Activated T-cell treated with anti-CD3 and anti-CD28 coated beads for 48 hours (primary cell): ENCODE data around the gene TTL.
"Not testable (repeated sequence)": the region's sequence is repeated elsewhere in the genome, so short reads cannot be mapped to it uniquely, and the experiment has no call there.

ENCODE experiments used
- DNase-seq: peaks from one replicate; pipeline ENCODE4 v3.0.0-alpha.2; 2020; ENCODE audit warnings: low read depth

Gene TTL

GRCh38 chr2:112474844-112475486, 7.0 kb upstream of the TTL start:
- no peak for DNase-seq

GRCh38 chr2:112476434-112476833, 5.5 kb upstream of the TTL start:
- DNase-seq = no peak

DNA sequence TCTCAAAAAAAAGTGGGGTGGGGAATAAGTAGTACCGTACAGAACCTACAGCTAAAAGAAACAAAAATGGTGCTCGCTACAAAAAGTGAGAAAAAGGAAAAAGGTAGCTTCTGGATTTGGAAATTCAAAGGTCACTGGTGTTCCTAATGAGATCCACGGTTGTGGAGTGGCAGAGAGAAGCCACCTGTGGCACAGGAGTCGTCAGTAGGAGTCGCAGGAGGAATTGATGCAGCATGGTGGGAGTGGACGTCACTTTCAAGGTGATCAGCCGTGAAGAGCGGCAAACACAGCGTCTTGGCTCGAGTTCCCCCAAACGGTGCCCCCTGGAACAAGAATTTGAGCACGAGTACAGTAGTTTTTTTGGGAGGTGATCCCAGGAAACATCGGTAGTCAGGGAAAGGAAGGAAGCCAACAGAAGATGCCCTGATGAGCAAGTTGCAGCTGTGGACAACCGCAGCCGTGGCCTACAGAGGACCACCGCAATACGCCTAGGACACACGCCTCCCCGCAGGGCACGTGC, 1.4 kb upstream of the TTL start:
- no peak for DNase-seq

DNA sequence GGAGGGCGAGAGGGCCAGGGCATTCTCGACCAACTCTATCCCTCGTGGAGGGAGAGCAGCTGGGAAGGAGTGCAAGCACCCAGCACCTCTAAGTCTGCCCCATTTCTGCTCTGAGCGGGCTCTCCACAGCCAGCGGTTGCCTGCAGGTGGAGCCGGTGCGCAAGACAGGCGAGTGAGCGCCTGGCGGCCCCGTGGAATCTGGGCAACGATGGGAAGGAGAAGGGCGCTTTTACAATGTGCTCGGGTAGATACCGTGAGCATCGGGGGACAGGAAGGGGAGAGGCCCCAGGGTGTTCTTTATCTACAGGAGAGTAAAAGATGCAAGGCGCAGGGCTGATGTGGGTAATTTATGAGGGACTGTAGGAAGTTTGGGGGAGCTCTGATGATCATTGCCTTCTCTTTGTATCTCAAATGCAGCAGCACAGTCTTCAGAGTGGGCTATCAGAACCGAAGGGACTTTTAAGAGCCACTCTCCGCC, 867 bp upstream of the TTL start:
- peak; percentile 80 for DNase-seq

GRCh38 chr2:112482309-112483041, 519 bp downstream of the TTL start:
- peak; percentile 26 for DNase-seq

DNA sequence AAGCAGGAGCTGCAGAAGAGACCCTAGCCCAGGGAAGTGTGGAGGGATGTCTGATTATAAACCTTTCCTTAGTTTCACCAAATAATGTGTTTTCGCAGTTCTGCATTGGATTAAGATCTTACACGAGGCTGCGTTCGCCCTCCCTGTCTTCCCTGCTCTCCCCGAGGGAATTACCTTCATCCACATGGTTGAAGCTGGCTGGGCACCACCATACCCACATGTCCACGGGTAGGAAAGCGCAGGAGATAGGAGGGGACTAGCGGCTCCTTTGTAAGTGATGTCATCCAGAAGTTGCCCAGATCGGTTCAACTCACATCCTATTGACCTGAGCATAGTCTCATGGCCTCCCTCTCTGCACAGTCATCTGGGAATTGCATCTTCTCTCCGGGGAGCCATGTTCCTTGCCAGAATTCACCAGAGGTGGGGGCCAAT, 1.1 kb downstream of the TTL start:
- no peak for DNase-seq

DNA sequence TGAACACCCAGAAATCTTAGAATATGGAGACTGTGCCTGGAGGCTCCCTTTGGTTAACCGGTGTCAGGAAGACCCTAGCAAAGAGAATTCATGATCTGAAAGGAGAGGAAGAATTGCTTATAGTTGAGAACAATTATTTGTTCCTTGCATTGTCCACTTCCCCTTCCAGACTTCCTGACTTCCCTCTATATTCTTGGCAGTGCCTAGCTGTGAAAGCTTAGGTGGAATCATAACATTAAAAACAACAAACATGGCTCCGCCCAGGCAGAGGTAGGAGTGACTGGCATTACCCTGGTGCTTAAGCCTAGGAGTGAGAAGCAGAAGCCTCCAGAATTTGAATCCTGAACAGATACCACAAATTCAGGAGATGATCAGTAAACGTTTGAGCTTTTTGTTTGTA, 1.9 kb downstream of the TTL start:
- no peak for DNase-seq

DNA sequence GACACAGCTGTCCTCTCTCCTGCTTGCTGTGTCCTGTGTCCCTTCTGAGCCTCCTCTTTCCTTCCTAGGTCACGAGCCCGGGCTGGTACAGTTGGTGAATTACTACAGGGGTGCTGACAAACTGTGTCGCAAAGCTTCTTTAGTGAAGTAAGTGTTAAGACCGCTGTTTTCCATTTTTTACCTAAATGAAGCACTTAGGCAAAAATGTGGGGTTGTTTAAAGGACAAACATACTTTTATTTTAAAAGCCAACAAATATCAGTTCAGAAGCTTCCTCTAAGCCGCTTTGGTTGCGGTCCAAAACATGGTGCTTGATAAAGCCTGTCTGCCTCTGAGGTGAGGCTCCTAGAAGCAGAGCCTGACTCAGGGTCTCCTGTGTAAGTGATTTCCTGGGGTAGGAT, 3.9 kb downstream of the TTL start:
- DNase-seq = no peak

DNA sequence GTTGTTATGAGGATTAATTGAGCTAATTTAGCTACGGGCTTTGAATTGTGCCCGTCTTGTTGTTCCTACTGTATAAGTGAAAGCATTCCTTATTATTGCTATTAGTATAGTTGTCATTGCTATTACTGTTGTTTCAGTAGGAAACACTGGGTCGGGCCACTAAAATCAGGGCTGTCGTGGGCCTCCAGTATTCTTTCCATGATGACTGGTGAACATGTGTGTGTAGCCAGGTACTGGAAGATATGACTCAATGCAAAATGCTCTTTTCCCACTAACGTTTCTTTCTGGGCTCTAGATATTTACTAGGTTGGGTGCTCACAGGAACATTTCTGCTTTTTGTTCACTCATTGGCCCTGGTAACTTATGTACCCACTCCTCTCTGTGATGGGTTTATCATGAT, 4.9 kb downstream of the TTL start:
- DNase-seq = no peak

GRCh38 chr2:112487444-112487961, 5.5 kb downstream of the TTL start:
- DNase-seq = no peak

GRCh38 chr2:112488201-112488600, 6.2 kb downstream of the TTL start:
- no peak for DNase-seq

GRCh38 chr2:112491946-112492345, 10.0 kb downstream of the TTL start:
- no peak for DNase-seq

- DNase-seq = no peak
These were observed 11.1 kb downstream of the TTL start for GRCh38 chr2:112493048-112493447.

- no peak for DNase-seq
These were observed 12.1 kb downstream of the TTL start for GRCh38 chr2:112493858-112494648.

DNA sequence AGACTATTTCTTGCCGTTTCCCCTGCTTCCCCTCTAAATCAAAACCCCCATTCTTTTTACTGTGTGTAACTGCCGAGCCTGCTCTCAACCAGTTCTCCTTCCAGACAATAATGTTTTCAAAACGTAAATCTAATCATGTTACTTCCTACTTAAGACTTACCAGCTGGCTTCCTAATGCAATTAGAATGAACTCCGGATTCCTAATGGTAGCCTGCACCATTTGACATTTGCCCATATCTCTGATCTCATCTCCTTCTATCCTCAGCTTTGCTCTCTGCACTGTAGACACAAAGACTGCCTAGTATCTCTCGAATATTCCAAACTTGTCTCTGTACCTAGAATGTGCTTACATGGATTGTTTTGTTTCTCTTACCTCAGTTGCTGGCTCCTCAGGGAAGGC, 12.9 kb downstream of the TTL start:
- DNase-seq = no peak

DNA sequence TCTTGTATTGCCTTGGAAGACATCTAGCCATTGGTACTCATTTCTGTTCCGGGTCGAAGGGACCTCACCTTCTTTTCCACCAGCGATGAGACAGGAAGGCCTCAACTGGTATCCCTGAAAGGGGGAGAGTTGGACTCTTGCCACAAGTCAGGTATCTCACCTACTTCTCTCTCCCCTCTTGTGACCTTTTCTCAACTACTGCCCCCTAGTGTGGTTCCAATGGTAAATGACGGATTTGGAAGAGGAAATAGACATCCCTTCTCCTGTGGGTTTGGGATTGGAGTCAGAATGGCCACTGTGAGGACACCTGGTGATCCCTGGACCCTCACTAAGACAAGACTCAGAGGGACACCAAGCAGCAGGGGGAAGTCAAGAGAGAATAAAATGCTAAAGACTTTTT, 13.9 kb downstream of the TTL start:
- DNase-seq = not testable (repeated sequence)

DNA sequence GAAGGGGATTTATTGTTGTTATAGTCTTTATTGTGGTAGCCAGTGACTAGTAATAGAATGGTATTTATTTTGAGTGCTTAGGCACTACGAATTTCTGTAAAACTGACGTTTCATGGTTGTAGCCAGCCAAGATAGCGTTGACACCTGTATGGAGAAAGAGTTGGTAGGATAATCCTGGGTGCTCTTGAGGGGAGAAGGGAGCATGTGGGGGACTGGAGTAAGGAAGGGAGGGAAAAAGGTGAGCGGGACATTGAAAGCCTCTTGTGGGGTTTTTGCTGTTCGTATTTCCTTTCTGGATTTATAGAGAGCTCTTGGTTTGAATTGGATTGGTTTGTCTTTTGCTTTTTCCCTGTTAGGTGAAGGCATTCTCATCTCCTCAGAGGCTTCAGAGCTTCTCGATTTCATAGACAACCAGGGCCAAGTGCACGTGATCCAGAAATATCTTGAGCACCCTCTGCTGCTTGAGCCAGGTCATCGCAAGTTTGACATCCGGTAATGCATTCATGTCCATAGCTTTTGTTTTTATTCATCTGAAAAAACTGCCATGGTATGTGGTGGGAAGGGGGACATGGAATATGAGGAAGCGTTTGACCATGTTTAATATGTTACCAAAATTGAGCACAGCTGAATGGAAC, 19.0 kb downstream of the TTL start:
- DNase-seq = not testable (repeated sequence)

GRCh38 chr2:112509239-112509998, 27.5 kb downstream of the TTL start:
- not testable (repeated sequence) for DNase-seq

- DNase-seq = no peak
These were observed 34.8 kb downstream of the TTL start for GRCh38 chr2:112516801-112517200.

GRCh38 chr2:112518807-112519206, 36.9 kb downstream of the TTL start:
- no peak for DNase-seq

DNA sequence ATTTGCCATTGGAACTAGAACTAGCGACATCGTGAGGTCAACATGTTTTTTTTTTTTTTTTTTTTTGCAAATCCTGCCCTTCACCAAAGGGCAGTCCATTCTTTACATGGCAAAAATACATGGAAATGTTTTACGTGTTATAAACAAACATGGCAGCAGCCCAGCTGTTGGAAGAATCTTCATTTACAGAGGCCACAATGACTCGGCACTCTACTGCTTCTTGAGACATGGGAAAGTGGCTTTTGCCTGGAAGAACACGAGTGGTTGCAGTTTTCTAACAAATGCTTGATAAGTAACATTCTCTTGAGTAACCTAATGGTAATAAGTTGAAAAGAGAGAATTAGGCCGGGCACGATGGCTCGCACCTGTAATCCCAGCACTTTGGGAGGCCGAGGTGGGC, 37.5 kb downstream of the TTL start:
- DNase-seq = no peak
